ENCODE results near the gene ADA.

- TF ChIP-seq, protein P1, sequence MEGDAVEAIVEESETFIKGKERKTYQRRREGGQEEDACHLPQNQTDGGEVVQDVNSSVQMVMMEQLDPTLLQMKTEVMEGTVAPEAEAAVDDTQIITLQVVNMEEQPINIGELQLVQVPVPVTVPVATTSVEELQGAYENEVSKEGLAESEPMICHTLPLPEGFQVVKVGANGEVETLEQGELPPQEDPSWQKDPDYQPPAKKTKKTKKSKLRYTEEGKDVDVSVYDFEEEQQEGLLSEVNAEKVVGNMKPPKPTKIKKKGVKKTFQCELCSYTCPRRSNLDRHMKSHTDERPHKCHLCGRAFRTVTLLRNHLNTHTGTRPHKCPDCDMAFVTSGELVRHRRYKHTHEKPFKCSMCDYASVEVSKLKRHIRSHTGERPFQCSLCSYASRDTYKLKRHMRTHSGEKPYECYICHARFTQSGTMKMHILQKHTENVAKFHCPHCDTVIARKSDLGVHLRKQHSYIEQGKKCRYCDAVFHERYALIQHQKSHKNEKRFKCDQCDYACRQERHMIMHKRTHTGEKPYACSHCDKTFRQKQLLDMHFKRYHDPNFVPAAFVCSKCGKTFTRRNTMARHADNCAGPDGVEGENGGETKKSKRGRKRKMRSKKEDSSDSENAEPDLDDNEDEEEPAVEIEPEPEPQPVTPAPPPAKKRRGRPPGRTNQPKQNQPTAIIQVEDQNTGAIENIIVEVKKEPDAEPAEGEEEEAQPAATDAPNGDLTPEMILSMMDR (optimal IDR thresholded peaks at IDR 0.05 in 1 of 3, IDR thresholded peaks at IDR 0.05 in 1 of 3, conservative IDR thresholded peaks at IDR 0.05 in 1 of 3; ENCODE audit: extremely low read depth in 1 of 3, insufficient read depth in 2 of 3, low read length in 3 of 3): no peak
- no peak for TF ChIP-seq EZH2 (IDR thresholded peaks at IDR 0.05; ENCODE audit: low read length)
These were observed 22.5 kb downstream of the ADA start for GRCh38 chr20:44629017-44629385.

Data from keratinocyte (primary cell).